Lower leg skin (tissue), 4 donors: ENCODE results near the gene PRPF6. TPM values are rescaled to one million over a fixed set of nuclear protein-coding genes. Genes with fewer than 3 reads are reported as not detected.

ENCODE experiments used
- DNase-seq, 2 donors: peaks; one replicate each; pipeline ENCODE4 v3.0.0-alpha.2; 2019; ENCODE audit warnings: low spot score in 2 of 2
- H3K4me3 ChIP-seq: fragments of 200-600 bp; sonication (generic); 2 replicates; pipeline ENCODE4 v1.5.1; 2017; ENCODE audit warnings: mild to moderate bottlenecking, low read depth; ENCODE audit not compliant: poor library complexity, severe bottlenecking
- CTCF ChIP-seq, 3 donors: fragments of 450-650 bp; IDR thresholded peaks; one replicate each; pipeline ENCODE4 v1.5.1; 2016; ENCODE audit warnings: antibody characterized with exemption in 3 of 3, mild to moderate bottlenecking in 3 of 3, moderate library complexity in 2 of 3
- POLR2A ChIP-seq, 2 donors: fragments of 450-650 bp; IDR thresholded peaks; one replicate each; pipeline ENCODE4 v1.6.1; 2016 to 2017; ENCODE audit warnings: antibody characterized with exemption in 2 of 2, mild to moderate bottlenecking in 1 of 2, moderate library complexity in 1 of 2
- WGBS, 2 donors: methylation state at CpG; one replicate each; pipeline ENCODE4 v1.1.5; 2018; 5-methylcytosine and 5-hydroxymethylcytosine counted together
- intact Hi-C: fragments of 100-400 bp; cut with DNase I; formaldehyde crosslinking; loops from one replicate; pipeline ENCODE4 v1.15.0; 2023; ENCODE audit warnings: low total_unique reads
- total RNA-seq, 4 donors: library from RNA; depleted of rRNA; stranded (reverse); fragments of >200 nt; gene quantifications; one replicate each; pipeline ENCODE4 v1.1.0, GENCODE V29; 2016

The PRPF6 gene
- total RNA-seq, 4 donors from 2014 or later, result 66.8 to 88.3 (median 79.1) TPM

DNA sequence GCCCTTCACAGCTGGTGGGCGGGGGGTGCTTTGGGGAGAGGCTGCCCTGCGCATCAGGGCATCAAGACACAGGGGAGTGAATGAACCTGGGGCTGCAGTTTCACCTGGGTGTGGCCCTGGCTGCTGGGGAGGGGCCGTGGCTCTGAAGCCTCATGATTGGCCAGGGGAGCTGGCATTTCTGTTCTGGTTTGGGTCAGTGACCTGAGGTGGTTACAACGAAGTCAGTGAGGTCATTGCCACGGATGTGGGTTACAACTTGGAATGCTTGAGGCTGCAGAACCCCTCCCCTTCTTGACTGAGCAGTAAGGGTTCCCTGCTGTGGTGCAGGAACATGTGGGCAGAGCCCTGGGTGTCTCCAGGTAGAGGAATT, 85.0 kb downstream of the PRPF6 start:
- no peak overlapping the region for H3K4me3 ChIP-seq
- TF ChIP-seq CTCF (IDR thresholded peaks at IDR 0.05) (no peak), POLR2A (IDR thresholded peaks at IDR 0.05) (no peak)
- 44 to 46% methylated on average over 5 of the region's 5 CpGs for WGBS, 2 donors
- no peak for DNase-seq
- intact Hi-C loops, result no loop called here

- 76 to 81% methylated on average over 6 of the region's 6 CpGs for WGBS, 2 donors
- no peak overlapping the region for H3K4me3 ChIP-seq
- intact Hi-C loops, result no loop called here
- TF ChIP-seq CTCF (IDR thresholded peaks at IDR 0.05) (no peak), POLR2A (IDR thresholded peaks at IDR 0.05) (no peak)
- no peak for DNase-seq
Measured at GRCh38 chr20:64067005-64067632, 86.2 kb downstream of the PRPF6 start.

DNA sequence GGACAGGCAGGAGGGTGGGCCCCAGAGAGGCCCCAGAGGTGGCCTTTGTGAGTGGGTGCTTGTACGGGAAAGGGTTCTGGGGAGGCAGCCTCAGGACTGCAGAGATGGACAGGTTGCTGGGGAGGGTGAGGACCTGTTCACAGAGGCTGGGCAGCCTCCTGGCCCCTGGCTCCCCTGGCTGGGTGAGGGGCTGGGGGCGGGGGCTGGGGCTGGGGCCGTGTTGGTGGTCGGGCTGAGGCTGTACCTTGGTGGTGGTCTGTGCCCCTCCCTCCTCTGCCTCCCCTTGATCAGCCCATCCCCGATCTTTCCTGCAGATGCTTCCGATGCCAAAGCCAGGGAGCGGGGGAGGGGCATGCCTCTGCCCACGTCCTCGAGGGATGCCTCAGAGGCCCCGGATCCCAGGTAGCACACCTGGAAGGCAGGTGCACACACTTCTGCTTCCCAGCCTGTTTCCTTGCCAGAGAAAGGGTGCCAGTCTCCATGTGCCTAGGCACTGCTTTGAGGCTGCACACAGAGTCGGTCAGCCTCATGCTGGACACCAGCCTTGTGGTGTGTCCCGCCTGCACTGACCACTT, 86.9 kb downstream of the PRPF6 start:
- no peak for TF ChIP-seq CTCF (IDR thresholded peaks at IDR 0.05)
- TF ChIP-seq POLR2A (IDR thresholded peaks at IDR 0.05), result no peak
- intact Hi-C loops, result no loop called here
- 73 to 83% methylated on average over 11 of the region's 12 CpGs for WGBS, 2 donors
- no peak overlapping the region for H3K4me3 ChIP-seq
- DNase-seq, result no peak

GRCh38 chr20:64068386-64069208, 87.7 kb downstream of the PRPF6 start:
- no peak overlapping the region for H3K4me3 ChIP-seq
- intact Hi-C loops, result no loop called here
- 74 to 83% methylated on average over 8 to 10 of the region's 12 CpGs for WGBS, 2 donors
- DNase-seq, result no peak
- no peak for TF ChIP-seq CTCF (IDR thresholded peaks at IDR 0.05)
- no peak for TF ChIP-seq POLR2A (IDR thresholded peaks at IDR 0.05)

DNA sequence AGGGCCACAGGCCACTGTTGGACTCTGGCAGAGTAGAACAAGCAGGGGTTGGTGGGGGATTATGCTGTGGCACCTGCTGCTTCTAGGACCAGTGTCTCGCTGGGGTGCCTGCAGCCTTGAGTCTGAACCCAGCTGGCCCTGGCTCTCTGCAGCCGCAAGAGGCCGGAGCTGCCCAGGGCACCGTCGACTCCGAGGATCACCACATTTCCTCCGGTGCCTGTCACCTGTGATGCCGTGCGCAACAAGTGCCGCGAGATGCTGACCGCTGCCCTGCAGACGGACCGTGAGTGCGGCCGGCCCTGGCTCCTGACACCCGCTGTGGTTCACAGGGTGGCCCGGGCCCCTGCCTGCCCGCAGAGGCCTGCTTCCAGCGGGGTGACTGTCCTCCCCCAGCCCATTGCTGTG, 88.3 kb downstream of the PRPF6 start:
- 87 to 94% methylated on average over 16 to 20 of the region's 20 CpGs for WGBS, 2 donors
- TF ChIP-seq POLR2A (IDR thresholded peaks at IDR 0.05) (no peak), CTCF (IDR thresholded peaks at IDR 0.05) (no peak)
- DNase-seq, result no peak
- intact Hi-C loops, result no loop called here
- no peak overlapping the region for H3K4me3 ChIP-seq
